NOMO-1 treated with DMSO at 0.1 percent for 48 hours (cell line): ENCODE measurements around the gene PTGDR2.

Experiments used
- DNase-seq: peaks from one replicate; lab custom pipeline; 2025; ENCODE audit not compliant: unreplicated experiment; lab: John Stamatoyannopoulos, UW

PTGDR2 gene

DNA sequence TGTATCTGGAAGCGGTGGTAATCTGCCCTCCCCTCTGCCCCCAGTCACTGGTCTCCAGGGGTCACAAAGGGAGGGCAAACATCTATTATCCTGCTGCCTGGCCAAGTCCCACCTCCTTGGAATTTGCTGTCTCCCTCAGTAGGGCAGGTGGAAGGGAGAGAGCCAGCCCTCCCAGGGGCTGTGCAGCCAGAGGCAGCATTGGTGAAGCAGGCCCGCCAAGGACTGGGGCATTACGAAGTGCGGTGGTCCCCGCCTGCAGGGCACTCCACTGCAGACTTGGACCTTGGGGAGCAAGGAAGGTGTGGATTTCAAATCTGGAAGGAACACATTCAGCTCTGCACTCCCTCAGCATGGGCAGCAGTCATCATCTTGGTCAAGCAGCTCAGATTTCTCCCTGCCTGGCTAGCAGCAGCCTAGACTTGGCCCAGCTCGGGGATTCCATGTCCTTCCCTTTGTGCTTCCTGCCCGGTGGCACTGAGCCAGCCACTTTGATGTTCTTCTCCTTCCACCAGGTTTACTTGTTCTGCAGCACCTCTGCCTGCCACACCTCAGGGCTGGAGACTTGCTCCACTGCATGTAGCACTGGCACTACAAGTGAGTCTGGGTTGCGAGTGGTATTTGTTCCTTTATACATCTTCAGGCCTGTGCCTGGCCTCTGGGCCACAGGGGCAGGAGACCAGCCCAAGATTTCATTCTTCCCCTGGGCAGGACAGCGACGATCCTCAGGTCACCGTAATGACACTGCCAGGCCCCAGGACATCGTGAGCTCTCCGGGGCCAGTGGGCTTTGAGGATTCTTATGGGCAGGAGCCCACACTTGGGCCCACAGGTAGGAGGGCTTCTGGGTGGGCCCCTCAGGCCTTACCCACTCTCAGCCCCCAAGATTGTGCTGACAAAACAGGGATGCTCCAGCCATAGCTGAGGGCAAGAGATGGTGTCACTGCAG, 18.9 kb upstream of the PTGDR2 start:
- no peak for DNase-seq

DNA sequence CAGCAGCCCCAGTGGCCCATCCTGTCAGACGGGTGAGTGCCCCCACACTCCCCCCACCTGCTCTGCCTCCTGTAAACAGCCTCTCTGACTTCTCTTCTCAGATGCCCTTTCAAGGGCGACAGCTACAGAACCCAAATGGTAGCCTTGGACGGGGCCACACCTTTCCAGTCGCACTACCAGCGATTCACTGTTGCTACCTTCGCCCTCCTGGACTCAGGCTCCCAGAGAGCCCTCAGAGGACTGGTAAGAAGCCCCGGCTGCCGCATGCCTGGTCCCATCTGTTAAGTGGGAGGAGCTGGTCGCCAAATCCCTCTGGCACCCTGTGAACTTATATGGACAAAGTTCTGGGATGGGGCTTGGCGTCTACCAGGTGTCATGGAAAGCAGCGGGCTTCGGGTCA, 17.8 kb upstream of the PTGDR2 start:
- DNase-seq = no peak

DNA sequence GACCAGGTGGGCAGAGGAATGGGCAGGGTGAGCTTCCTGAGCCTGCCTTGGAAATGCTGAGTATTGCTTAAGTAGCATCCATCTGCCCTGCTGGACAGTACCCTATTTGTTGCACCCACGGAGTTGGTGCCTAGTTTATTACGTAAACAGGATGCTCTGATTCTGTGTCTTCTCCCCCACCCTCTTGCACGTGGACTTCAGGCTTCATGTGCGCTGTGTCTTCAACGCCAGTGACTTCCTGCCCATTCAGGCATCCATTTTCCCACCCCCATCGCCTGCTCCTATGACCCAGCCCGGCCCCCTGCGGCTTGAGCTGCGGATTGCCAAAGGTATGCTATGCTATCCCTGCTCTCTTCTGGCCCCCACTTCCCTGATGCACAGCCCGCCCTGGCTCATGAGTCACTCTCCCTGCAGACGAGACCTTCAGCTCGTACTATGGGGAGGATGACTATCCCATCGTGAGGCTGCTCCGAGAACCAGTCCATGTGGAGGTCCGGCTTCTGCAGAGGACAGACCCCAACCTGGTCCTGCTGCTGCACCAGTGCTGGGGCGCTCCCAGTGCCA, 17.3 kb upstream of the PTGDR2 start:
- no peak for DNase-seq

DNA sequence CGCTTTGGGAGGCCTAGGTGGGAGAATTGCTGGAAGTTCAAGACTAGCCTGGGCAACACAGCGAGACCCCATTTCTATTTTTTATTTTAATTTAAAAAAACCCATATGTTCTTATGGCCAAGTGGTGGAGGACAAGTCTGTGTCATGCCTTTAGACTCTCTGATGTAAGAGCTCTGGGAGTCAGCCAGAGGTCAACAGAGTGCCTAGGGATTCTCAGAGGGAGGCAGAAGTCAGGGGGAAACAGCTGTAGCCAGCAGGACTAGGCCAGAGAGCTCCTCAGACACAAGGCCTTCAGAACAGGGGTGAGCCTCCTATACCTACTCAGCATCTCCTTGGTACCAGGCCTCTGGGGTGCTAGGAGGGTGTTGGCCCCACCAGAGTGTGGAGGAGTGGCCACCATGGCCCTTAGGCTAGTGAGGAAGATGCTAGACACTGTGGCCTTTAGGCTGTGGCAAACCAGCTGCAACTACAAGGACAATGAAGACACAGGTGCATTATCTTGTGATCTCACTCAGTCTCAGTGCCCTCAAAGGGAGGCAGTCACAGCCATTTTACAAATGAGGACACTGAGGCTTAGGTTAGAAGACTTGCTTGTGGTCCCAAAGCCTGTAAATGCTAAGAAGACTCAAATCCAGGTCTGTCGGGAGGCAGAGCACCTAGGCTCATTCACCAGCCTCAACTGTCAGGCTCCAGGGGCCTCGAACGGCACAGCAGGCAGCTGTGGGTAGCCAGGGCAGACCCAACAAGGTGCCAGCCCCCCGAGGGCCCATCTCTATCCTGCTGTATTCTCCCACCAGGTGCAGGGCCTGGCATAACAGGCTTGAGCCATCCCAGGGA, 16.6 kb upstream of the PTGDR2 start:
- DNase-seq = no peak

DNA sequence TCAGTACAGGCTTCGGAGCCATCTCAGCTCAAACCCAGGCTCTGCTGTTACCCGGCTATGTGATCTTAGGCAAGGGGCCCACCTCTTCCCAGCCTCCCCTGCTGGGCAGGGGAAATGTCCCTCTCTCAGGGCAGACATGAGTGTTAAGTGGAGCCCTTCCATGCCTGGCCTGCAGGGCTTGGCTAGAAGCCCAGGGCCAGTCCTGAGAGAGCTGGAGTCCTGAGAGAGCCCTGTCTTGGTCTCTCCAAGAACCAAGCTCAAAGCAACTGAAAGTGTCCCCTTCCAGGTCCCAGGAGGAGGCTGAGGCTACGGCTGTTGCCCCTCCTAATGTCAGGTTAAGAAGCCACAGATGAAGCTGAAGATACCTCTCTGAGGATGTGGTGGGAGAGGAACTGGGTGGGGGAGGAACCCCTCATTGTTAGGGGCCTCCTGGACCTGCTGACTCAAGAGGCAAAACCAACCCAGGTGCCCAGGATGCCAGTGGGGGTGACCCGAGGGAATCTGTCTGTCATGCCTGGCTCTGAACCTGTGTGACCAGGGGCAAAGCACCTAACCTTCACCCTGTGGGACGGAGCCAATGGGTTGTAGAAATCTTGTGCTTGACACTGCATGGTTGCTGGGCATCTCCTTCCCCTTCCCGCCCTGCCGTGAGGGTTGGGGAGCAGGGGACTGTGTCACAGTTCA, 15.8 kb upstream of the PTGDR2 start:
- DNase-seq = no peak

DNA sequence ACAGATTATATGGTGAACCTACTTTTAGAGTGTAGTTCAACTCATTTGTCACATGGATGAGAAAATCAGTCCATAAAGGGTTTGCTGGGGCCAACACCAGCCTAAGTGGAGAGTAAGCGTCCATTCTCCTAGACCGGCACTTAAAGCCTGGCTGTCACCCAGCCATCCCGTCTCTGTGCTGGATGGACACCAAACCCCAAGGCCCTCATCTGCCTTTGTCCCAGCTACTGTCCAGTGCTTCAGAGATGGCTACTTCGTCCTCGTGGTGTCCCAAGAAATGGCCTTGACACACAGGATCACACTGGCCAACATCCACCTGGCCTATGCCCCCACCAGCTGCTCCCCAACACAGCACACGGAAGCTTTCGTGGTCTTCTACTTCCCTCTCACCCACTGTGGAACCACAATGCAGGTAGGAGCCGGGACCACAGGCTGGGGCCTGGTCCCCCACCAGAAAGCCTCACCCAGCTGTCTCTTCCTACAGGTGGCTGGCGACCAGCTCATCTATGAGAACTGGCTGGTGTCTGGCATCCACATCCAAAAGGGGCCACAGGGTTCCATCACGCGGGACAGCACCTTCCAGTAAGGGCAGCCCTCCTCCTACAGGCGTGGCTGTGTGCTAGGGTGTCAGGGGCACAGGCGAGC, 15.1 kb upstream of the PTGDR2 start:
- DNase-seq = no peak

DNA sequence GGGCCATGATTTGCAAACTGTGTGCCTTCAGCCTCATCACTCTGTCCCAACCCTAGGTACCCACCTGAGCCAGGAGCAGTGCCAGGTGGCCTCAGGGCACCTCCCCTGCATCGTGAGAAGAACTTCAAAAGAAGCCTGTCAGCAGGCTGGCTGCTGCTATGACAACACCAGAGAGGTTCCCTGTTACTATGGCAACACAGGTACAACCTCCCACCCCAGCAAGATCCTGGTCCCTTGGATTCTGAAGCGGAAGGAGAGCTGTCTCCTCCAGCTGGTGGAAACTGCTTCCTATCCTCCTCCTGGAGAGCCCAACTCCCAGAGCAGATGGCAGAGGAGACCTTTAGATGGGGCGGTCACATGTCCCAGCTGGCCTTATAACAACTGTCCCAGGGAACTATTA, 14.5 kb upstream of the PTGDR2 start:
- DNase-seq = no peak

DNA sequence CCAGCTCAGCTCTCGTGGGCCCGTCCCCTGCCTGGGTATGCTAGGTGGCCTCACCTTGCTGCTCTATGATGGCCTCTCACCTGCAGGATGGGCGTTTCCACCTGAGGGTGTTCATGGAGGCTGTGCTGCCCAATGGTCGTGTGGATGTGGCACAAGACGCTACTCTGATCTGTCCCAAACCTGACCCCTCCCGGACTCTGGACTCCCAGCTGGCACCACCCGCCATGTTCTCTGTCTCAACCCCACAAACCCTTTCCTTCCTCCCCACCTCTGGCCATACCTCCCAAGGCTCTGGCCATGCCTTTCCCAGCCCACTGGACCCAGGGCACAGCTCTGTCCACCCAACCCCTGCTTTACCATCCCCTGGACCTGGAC, 13.7 kb upstream of the PTGDR2 start:
- DNase-seq = no peak

DNA sequence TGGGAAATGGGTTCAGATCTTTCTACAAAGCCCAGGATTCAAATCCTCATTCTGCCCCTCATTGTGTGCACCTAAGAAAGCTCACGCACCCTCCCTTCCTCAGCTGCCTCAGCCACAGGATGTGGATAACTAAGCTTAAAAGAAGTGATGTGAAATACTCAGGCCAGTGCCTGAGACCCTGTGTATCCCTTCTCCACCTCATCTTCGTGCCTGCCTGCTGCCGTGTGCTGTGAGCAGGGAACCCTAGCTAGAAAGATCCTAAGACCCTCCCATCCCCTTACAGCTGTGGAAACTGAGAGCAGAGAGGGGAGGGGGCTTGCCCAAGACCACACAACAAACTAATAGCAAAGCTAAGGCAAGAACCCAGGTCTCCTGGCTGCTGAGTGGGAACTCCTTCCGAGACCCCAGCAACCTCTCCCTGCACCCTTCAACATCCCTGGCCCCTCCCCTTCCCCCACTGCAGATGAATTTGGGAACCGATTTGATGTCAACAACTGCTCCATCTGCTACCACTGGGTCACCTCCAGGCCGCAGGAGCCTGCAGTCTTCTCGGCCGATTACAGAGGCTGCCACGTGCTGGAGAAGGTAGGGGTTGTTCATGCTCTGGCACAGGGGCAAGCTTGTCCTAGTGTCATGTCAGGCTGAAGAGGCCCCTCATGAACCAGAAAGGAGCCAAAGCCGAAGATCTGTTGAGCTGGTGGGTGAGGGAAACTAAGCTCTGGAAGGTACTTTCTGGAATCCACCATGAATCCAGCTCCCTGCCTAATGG, 13.1 kb upstream of the PTGDR2 start:
- DNase-seq = no peak

DNA sequence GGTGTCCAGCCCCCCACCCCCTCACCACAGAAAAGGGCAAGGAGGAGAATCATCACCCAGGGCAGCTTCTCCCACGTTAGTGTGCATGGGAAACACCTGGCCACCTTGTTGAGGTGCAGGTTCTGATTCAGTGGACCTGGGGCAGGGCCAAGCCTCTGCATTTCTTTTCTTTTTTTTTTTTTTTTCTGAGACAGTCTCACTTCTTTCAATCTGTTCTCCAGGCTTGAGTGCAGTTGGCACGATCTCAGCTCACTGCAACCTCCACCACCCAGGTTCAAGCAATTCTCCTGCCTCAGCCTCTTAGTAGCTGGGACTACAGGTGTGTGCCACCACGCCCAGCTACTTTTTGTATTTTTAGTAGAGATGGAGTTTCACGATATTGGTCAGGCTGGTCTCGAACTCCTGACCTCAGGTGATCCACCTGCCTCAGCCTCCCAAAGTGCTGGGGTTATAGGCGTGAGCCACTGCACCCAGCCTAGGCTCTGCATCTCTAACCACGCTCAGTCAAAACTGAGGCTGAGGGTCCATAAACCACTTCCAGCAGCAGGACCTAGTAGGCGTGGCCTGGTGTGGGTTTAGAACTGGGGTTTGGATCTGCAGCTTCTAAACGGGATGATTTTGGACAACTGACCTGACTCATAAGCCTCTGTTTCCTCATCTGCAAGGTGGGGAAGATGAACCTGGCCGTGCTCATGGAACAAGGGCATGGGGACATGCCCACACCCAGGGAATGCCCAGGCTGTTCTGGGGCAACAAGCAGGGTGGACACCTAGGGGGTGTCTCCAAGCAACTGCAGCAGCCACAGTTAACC, 12.3 kb upstream of the PTGDR2 start:
- DNase-seq = no peak

DNA sequence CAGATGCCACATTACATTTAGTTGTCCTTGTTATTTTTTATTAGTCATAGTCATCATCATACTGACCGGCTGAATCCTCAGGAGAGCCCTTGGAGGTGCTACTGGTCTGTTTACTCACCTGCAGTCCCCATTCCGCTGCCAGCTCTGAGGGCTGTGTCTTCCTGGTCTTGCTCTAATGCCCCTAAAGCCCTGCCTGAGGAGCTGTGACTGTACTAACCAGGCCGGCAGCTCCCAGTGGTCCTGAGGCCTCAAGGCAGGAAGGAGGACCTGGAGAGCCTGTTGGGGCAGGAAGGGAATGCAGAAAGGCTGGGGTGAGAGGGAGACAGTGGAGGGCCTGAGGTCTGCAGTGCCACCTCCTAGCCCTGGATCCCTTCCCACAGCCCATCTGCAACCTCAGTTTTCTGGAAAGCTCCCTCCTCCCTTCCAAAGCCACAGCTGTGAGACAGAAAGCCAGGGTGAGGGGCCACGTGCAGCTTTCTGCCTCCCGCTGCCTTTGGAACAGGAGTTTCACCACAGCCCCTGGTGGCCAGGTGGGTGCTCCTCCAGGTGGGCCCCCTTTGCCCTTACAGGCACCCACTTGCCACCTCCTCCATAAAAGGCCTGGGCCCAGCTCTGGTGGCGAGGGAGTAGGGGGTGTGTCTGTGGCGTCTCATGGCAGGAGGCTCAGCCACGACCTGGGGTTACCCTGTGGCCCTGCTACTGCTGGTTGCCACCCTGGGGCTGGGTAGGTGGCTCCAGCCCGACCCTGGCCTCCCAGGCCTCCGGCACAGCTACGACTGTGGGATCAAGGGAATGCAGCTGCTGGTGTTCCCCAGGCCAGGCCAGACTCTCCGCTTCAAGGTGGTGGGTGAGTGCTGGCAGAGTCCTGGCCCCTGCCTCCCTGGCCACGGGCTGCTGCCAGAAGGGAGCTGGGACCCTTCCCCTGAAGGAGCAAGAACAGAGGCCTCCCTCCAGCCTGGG, 11.4 kb upstream of the PTGDR2 start, which contains the start of gene ZP1:
Gene ZP1, plus strand, starts transcription at position 632 of the 960 bp plus-strand sequence. Its CDS starts 20 bp downstream, at position 652.
- no peak for DNase-seq

DNA sequence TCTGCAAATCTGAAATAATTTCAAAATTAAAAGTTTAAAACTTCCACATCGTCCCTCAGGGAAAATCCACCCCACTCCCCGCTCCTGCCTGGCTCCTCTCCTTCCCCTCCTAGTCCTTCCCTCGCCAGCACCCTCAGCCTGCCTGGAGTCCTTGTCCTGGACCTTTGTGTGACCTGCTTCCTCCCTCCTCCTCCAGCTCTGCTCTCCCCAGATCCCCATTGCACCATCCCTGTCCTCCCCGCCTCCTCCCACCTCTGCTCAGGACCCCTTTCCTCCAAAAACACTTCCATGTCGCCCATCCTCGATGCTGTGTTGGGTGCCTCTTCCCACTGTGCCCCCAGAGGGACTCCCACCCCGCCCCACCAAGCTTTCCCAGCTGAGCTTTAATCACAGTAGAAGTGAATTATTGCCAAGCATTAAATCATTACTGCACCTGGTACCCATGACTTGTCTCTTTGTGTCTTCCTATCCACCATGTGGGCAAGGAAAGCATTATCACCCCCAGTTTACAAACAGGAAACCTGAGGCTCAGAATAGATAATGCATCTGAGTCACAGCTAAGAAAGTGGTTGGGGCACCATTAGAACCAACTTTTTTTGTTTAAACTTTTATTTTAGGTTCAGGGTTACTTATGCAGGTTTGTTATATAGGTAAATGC, 9.2 kb upstream of the PTGDR2 start:
- no peak for DNase-seq

DNA sequence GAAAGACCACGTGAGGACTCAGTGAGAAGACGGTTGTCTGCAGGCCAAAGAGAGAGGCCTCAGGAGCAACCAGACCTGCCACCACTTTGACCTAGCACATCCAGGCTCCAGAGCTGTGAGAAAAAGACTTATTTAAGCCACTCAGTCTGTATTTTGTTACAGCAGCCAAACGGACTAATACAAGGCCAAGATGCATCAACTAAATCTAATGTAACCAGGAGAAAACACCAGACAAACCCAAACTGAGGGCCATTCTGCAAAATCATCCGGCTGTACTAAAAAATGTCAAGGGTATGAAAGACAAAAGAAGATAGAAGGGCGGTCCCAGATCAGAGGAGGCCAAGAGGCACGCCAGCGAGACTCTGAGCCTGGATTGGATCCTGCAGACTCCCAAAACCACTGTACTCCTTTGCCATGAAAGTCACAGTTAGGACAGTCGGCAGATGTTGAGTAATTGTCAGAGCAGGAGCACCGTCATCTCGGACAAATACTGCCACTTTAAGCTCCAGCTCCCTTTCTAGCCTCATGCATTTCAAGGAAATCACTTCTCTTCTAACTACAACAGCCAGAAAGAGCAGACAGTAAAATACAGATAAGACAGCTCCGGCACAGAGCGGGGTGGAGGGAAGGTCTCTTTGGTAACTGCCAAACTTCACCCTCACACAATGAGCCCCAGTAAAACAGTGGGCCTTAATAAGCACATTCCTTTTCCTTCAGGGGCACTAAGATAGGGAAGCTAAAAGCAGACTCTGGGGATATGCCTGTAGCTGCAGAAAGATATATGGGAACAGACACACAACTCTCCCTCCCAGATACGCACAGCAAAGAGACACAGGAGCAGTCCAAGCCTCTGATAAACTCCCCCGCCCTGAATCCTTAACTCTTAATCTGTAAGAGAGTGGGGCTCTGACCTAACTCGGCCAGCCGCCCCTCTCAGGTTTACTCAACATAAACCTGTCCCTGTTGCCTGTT, 8.1 kb upstream of the PTGDR2 start:
- no peak for DNase-seq

DNA sequence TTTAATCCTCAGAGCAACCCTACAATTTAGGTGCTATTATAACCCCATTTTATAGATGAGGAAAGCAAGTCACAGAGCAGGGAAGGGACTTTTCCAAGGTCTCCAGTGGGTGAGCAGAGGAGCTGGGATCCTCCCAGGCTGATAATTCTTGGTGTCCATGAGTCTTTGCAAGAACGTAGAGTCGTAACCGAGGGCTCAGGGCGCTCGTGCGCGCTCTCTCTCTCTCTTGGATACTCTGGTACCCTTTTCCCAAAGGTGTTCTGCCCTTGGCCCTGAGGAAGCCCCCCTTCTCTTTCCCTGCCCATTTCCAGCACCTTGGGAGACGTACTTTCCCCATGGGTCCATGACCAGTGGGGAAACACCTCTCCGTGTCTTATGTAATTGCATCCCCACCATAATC, 6.4 kb upstream of the PTGDR2 start:
- no peak for DNase-seq

DNA sequence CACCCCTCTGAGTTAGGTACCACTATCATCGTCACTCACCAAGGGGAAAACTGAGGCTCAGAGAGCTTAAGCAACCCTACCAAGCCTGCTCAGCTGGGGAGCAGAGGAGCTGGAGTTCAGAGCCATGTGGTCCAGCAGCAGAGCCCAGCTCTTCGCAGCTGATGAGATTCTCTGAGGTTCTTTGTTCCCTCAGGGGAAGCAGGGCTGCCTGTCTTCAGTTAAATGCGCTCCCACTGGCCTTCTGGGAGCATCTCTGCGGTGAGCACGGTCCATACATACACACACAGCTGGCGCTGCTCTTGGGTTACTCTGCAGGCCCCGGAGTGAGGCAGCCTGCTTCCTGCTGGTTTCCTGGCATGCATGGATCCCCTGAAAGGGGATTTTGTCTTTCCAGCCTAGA, 5.2 kb upstream of the PTGDR2 start:
- no peak for DNase-seq

DNA sequence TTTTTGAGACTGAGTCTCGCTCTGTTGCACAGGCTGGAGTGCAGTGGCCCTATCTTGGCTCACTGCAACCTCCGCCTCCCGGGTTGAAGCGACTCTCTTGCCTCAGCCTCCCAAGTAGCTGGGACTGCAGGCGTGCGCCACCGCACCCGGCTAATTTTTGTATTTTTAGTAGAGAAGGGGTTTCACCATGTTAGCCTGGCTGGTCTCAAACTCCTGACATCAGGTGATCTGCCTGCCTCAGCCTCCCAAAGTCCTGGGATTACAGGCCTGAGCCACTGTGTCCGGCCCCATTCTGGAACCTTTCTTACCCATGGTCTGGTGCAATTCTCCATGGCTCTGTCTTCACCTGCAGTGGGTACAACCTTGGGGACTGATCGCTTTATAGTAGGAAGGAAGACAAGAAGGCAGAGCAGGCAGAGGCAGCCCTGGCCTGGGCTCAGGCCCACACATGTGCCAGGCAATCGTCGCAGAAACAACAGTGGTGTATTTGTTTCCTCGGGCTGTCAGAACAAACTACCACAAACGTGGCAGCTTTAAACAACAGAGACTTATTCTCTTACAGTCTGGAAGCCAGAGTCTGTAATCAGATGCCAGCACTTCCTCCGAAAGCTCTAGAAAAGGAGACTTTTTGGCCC, 4.0 kb upstream of the PTGDR2 start:
- DNase-seq = no peak
